Endothelial cell (in vitro differentiated cells): ENCODE results near the gene CALR. TPM values are rescaled to one million over a fixed set of nuclear protein-coding genes. Genes with fewer than 3 reads are reported as not detected.

ENCODE experiments used
- DNase-seq: peaks from one replicate; pipeline ENCODE4 v3.0.0; 2021; ENCODE audit warnings: low spot score
- H3K27ac Mint-ChIP-seq: one replicate; pipeline ENCODE4 v1.8.0; 2021; ENCODE audit warnings: mixed read lengths, inconsistent platforms; ENCODE audit not compliant: unreplicated experiment
- H3K27me3 Mint-ChIP-seq: one replicate; pipeline ENCODE4 v1.8.0; 2021; ENCODE audit warnings: mild to moderate bottlenecking, moderate library complexity, mixed read lengths, inconsistent platforms; ENCODE audit not compliant: unreplicated experiment
- H3K36me3 Mint-ChIP-seq: one replicate; pipeline ENCODE4 v1.8.0; 2021; ENCODE audit warnings: mild to moderate bottlenecking, low read depth, mixed read lengths, inconsistent platforms; ENCODE audit not compliant: unreplicated experiment
- H3K4me1 Mint-ChIP-seq: one replicate; pipeline ENCODE4 v1.8.0; 2021; ENCODE audit warnings: mild to moderate bottlenecking, mixed read lengths, inconsistent platforms; ENCODE audit not compliant: unreplicated experiment
- H3K4me3 Mint-ChIP-seq: one replicate; pipeline ENCODE4 v1.8.0; 2021; ENCODE audit warnings: mild to moderate bottlenecking, mixed read lengths, inconsistent platforms; ENCODE audit not compliant: unreplicated experiment
- H3K9me3 Mint-ChIP-seq: one replicate; pipeline ENCODE4 v1.8.0; 2021; ENCODE audit warnings: mixed read lengths, inconsistent platforms; ENCODE audit not compliant: unreplicated experiment
- total RNA-seq: library from RNA; stranded (reverse); fragmentation: NEBNext Ultra II Directional; extraction: Animal tissue kit (Norgen Biotek cat#: 25700); gene quantifications from one replicate; pipeline ENCODE4 v1.2.1, GENCODE V29; 2021; ENCODE audit not compliant: unreplicated experiment
- TF ChIP-seq, protein P1 (sequence below): fragments of 200-600 bp; sonication (generic); IDR thresholded peaks from one replicate; pipeline ENCODE4 v1.5.0; 2021; ENCODE audit warnings: antibody characterized with exemption; ENCODE audit not compliant: unreplicated experiment

CALR gene
- total RNA-seq, 1 donor from 2014 or later: 963 TPM

DNA sequence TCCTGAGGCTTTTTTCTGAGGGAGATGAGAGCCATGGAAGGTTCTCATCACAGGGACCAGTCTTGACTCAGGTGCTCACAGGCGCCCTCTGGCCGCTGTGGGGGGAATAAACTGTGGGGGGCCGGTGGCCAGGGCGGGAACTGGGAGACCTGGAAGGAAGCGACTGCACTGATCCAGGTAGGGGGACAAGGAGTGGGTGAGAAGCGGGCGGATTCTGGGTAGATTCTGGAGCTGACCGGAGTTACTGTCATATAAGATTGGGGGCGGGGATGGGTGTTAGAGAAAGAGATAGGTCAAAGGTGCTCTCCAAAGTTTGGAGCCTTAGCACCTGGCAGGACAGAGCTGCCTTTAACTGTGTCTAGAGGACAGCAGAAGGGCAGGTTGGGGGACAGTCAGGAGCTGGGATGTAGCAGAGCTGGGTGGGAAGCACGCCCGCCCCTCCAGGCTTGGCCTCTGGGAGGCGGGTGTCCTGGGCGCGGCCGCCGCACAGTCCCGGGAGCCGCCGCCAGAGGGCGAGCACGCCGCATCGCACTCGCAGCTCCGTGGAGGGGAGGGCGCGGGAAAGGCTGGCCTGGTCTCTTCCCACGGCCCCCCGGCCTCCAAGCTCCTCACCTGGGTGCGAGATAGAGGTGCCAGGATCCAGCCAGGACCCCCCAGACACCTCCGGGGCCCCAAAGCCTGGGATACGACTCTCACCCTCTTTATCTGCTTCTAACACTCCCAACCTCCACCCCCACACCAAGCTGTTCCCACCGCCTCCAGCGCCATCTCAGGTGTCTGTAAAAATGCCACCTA is 26.8 kb downstream of the CALR start:
- Mint-ChIP-seq H3K27ac (peak overlapping the region; percentile 52), H3K4me3 (peak overlapping the region; percentile 88), H3K4me1 (peaks cover 3% of the 10 kb centered on the region)

DNA sequence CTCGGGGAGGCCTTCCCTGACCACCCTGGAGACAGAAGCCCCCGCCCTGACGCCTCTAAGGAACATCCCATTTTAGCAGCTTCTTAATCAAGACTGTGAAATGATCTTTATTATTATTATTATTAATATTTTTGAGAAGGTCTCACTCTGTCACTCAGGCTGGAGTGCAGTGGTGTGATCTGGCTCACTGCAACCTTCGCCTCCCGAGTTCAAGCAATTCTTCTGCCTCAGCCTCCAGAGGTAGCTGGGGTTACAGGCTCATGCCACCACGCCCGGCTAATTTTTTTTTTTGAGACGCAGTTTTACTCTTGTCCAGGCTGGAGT is 27.4 kb downstream of the CALR start:
- Mint-ChIP-seq H3K9me3 (no peaks in the 10 kb centered on the region), H3K27ac (no peak overlapping the region), H3K4me1 (peaks cover 3% of the 10 kb centered on the region), H3K36me3 (peaks cover 3% of the 10 kb centered on the region), H3K4me3 (peak overlapping the region; percentile 62), H3K27me3 (peaks cover 5% of the 10 kb centered on the region)
- DNase-seq: no peak
- TF ChIP-seq, protein P1, sequence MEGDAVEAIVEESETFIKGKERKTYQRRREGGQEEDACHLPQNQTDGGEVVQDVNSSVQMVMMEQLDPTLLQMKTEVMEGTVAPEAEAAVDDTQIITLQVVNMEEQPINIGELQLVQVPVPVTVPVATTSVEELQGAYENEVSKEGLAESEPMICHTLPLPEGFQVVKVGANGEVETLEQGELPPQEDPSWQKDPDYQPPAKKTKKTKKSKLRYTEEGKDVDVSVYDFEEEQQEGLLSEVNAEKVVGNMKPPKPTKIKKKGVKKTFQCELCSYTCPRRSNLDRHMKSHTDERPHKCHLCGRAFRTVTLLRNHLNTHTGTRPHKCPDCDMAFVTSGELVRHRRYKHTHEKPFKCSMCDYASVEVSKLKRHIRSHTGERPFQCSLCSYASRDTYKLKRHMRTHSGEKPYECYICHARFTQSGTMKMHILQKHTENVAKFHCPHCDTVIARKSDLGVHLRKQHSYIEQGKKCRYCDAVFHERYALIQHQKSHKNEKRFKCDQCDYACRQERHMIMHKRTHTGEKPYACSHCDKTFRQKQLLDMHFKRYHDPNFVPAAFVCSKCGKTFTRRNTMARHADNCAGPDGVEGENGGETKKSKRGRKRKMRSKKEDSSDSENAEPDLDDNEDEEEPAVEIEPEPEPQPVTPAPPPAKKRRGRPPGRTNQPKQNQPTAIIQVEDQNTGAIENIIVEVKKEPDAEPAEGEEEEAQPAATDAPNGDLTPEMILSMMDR: no peak

More for the DNA sequence above, 26.8 kb downstream of the CALR start:
- DNase-seq: peak; percentile 91
- TF ChIP-seq, protein P1: peak; percentile 94
- Mint-ChIP-seq H3K9me3 (no peaks in the 10 kb centered on the region), H3K27me3 (peaks cover 7% of the 10 kb centered on the region), H3K36me3 (peaks cover under 1% of the 10 kb centered on the region)

DNA sequence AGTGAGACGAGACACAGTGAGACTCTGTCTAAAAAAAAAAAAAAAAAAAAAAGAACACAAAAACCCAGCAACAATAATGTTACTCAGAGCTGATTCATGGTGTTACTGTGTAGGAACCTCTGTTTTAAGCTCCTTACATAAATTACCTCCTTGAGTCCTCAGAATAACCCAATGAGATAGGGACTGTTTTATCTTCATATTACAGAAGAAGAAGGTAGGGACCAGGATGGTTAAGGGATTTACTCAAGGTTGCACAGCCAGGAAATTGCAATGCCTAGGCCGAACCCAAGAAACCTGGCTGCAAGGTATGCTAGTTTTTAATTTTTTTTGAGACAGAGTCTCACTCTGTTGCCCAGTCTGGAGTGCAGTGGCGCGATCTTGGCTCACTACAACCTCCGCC is 29.5 kb downstream of the CALR start:
- TF ChIP-seq, protein P1: no peak
- no peak overlapping the region for H3K27ac Mint-ChIP-seq
- peaks cover 4% of the 10 kb centered on the region for H3K27me3 Mint-ChIP-seq
- no peak overlapping the region for H3K4me3 Mint-ChIP-seq
- peaks cover 3% of the 10 kb centered on the region for H3K4me1 Mint-ChIP-seq
- peaks cover 3% of the 10 kb centered on the region for H3K36me3 Mint-ChIP-seq
- DNase-seq: no peak
- no peaks in the 10 kb centered on the region for H3K9me3 Mint-ChIP-seq

DNA sequence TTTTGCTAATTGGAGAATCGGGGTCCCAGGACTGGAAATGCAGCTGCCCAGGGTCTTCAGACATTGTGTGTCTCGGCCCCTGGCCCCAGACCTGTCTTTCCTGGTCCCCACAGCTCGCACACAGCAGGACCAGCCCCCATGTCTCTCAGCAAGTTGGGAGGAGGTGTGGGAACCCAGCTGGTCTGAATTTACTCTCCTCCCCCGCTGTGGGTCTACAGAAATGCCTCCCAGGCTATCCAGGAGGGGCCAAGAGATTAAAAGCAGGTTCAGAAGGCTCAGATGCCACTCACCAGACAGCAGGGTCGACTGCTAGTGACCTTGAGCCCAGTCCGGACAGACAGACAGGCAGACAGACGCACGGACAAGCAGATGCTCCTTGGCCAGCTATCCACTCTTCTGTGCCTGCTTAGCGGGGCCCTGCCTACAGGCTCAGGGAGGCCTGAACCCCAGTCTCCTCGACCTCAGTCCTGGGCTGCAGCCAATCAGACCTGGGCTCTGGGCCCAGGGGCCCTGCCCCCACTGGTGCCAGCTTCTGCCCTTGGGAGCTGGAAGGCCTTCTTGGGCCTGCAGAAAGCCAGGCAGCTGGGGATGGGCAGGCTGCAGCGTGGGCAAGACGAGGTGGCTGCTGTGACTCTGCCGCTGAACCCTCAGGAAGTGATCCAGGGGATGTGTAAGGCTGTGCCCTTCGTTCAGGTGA is 31.0 kb downstream of the CALR start, which contains the start of gene DAND5:
Gene DAND5, plus strand, starts transcription at position 285 of the 697 bp plus-strand sequence. Its CDS starts 85 bp downstream, at position 370.
- TF ChIP-seq, protein P1: no peak
- Mint-ChIP-seq H3K36me3 (peaks cover 3% of the 10 kb centered on the region), H3K4me3 (peak within 1 kb of the TSS; percentile 32), H3K27ac (no peak within 1 kb of the TSS), H3K9me3 (no peaks in the 10 kb centered on the region), H3K4me1 (peaks cover 3% of the 10 kb centered on the region), H3K27me3 (peaks cover 4% of the 10 kb centered on the region)
- DNase-seq: no peak
